T-helper 1 cell treated with Interleukin-12 subunit alpha and Interleukin-12 subunit beta and Interleukin-4 antibody, amounts not matched to agents 30 ng/mL and 1 ng/mL, for 36 hours (primary cell): ENCODE measurements around the gene SEMA3G. TPM values are rescaled to one million over a fixed set of nuclear protein-coding genes. Genes with fewer than 3 reads are reported as not detected.

Source experiments
- intact Hi-C: fragments of 100-400 bp; cut with micrococcal nuclease; formaldehyde crosslinking; loops from one replicate; pipeline ENCODE4 v1.15.1; 2024
- total RNA-seq: library from RNA; stranded (reverse); gene quantifications from 2 replicates; pipeline ENCODE4 v1.2.3, GENCODE V29; 2022

The SEMA3G gene
- total RNA-seq = not detected in 2 replicates

DNA sequence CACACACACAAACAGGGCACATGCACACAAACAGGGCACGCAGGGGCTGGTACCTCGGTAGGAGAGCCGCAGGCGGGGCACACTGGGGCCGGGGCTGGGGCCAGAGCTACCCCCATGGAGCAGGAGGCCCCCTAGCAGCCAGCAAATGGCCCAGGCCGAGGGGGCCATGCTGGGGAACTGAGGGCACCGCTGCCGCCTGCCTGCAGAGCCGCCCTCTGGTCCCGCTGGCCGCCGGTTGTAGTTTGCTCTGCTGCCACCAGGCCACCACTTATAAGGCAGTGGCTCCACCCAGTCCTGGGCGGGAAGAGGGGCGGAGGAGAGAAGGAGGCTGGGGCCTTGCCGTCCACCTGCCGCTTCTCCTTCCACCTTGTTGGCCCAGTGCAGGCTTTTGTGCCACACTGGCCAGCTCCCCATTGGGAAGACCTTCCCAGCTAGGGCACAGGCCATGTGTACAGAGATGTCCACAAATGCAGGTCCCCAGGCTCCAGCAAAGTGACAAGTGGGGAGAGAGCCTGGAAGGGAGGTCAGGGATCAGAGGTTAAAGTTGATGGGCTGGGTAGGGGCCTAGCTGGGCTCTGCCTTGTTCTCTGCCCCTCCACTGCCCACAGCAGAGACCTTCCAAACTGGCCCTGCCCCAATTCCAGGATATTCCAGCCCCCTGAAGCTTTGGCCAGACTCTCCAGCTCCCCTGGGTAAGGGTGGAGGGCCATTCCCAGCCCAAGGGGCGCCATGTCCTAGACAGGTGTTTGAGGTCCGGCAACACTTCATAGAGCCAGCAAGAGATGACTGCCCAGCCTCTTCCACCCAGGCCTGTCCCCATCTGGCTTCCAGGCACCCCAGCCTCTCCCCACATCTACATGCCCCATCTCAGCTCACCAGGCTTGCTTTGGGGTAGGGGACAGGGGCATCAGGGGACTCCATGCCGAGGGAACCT lies at the start of gene SEMA3G:
Gene SEMA3G, minus strand, starts transcription at position 244 of the 934 bp plus-strand sequence. Its CDS starts 76 bp downstream, at position 168.
- intact Hi-C loops = loop anchor here (1.0 to 5.0 kb wide), 2 partner anchors 10 to 163 kb away; partner anchors contain the start of gene NISCH

GRCh38 chr3:52494445-52494844 lies 49.5 kb upstream of the SEMA3G start:
- intact Hi-C loops = no loop called here

DNA sequence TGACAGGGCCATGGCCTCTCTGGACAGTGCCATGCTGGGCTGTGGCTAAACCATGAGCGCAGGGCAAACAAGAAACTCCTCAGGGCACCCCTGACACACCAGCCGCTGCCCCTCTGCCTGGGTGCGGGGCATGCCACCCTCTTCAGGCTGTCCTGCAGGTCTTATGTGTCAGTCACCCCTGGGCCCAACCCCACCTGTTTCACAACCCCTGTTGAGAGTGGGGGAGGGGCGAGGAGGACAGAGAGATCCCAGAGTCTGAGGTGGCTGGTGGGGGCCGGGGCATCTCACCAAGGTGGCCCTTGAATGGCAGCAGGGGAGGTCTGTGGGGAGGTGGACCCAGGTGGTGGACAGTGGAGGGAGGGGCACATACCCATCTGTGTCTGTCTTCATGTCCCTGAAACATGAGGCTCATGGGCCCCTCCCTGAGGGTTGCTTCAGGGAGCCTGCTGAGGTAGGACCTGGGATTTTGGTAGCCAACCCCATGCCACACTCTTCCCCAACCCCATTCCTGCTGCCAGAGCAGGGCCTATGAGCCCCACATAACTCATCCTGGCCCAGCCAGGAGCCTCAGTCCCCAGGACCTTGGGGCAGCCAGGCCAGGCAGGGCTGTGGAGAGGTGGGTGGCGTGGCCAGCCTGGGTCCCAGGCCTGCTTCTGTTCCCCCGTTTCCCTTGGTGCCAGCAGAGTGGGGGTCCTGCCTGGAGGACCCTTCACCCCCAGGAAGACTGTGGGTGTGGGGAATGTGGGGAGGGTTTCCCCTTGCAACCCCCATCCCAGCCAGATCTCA lies 48.5 kb upstream of the SEMA3G start:
- intact Hi-C loops = no loop called here

GRCh38 chr3:52492059-52492458 lies 47.2 kb upstream of the SEMA3G start:
- intact Hi-C loops = no loop called here

DNA sequence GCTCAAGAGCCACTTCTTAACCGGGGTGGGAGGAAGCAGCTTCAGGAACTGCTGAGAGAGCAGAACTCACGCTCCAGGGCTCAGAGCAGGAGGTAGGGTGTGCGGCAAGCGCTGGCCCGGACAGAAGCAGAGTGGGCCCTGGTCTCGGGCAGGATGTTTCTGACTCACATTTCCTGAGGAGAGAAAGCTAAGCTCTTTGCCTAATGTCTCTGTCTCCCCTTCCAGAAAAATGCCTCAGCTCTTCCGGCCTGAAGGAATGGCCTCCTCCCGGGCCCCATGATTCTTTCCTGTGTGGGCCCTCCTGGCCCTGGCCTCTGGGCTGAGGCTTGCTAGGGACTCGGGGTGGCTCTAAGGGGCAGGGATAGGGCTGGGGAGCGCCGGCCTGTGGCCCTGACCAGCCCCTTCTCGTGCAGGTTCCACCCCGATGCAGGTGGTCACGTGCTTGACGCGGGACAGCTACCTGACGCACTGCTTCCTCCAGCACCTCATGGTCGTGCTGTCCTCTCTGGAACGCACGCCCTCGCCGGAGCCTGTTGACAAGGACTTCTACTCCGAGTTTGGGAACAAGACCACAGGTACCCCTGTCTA lies 46.1 kb upstream of the SEMA3G start:
- intact Hi-C loops = no loop called here

DNA sequence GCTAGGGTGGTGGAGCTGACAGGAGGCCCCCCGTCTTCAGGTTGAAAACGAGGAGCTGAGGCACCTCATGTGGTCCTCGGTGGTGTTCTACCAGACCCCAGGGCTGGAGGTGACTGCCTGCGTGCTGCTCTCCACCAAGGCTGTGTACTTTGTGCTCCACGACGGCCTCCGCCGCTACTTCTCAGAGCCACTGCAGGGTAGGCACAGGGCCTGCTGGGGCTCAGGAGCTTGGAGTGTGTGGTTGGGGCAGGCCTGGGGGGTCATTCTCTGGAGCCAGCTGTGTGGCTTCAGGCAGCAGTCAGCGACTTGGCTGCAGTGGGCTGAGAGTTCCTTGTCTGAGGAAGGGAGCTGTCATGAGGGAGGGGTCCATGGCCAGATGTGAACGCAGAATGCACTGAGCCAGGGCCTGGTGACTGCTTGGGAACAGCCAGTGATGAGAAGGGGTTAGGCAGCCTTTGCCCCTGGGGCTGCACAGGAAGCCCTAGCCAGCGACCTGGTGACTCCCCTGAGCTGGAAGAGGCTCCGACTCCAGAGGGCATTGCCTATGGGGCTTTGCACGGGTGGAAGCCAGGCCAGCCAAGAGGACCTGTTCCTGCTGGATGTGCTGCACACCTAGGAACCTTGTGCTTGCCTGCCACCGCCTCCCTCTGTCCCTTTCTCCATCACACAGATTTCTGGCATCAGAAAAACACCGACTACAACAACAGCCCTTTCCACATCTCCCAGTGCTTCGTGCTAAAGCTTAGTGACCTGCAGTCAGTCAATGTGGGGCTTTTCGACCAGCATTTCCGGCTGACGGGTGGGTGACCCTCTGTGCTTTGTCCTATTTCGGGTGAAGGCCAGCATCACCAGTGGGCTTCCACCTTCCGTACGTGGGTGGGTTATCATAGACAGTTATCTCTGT lies 45.4 kb upstream of the SEMA3G start:
- intact Hi-C loops = no loop called here

- intact Hi-C loops = no loop called here
Measured at GRCh38 chr3:52489453-52489852, 44.5 kb upstream of the SEMA3G start.

DNA sequence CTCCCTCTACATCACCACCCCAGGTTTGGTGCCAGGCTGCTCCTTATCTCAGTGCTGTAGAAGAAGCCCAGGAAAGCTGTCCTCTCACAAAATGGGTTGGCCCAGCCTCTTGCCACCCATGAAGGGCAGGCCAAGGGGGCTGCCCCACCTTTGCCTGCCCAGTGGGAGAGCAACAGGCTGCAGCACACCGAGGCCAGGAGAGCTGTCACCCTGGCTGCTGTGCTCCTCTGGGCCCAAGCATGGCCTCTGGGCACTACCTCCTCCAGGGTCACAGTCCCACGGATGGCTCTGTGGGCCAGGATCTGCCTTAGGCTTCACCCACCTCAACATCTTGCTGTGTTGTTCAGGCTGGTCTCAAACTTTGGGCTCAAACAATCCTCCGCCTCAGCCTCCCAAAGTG lies 43.8 kb upstream of the SEMA3G start:
- intact Hi-C loops = no loop called here

DNA sequence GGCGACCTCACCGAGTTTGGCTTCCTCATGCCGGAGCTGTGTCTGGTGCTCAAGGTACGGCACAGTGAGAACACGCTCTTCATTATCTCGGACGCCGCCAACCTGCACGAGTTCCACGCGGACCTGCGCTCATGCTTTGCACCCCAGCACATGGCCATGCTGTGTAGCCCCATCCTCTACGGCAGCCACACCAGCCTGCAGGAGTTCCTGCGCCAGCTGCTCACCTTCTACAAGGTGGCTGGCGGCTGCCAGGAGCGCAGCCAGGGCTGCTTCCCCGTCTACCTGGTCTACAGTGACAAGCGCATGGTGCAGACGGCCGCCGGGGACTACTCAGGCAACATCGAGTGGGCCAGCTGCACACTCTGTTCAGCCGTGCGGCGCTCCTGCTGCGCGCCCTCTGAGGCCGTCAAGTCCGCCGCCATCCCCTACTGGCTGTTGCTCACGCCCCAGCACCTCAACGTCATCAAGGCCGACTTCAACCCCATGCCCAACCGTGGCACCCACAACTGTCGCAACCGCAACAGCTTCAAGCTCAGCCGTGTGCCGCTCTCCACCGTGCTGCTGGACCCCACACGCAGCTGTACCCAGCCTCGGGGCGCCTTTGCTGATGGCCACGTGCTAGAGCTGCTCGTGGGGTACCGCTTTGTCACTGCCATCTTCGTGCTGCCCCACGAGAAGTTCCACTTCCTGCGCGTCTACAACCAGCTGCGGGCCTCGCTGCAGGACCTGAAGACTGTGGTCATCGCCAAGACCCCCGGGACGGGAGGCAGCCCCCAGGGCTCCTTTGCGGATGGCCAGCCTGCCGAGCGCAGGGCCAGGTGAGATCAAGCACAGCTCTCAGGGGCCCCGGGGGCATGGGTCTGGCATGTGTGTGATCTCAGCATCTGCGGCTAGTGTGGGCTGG lies 43.1 kb upstream of the SEMA3G start:
- intact Hi-C loops = no loop called here

DNA sequence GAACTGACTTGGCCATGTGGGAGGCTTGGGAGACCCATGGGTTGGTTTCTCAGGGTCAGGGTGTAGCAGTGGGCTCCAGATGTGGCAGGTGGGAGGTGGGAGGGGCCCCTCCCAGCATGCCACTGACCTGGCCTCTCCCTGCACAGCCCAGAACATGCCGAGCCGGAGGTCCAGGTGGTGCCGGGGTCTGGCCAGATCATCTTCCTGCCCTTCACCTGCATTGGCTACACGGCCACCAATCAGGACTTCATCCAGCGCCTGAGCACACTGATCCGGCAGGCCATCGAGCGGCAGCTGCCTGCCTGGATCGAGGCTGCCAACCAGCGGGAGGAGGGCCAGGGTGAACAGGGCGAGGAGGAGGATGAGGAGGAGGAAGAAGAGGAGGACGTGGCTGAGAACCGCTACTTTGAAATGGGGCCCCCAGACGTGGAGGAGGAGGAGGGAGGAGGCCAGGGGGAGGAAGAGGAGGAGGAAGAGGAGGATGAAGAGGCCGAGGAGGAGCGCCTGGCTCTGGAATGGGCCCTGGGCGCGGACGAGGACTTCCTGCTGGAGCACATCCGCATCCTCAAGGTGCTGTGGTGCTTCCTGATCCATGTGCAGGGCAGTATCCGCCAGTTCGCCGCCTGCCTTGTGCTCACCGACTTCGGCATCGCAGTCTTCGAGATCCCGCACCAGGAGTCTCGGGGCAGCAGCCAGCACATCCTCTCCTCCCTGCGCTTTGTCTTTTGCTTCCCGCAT lies 42.3 kb upstream of the SEMA3G start:
- intact Hi-C loops = no loop called here

- intact Hi-C loops = no loop called here
Measured at GRCh38 chr3:52484680-52485461, 40.0 kb upstream of the SEMA3G start.

DNA sequence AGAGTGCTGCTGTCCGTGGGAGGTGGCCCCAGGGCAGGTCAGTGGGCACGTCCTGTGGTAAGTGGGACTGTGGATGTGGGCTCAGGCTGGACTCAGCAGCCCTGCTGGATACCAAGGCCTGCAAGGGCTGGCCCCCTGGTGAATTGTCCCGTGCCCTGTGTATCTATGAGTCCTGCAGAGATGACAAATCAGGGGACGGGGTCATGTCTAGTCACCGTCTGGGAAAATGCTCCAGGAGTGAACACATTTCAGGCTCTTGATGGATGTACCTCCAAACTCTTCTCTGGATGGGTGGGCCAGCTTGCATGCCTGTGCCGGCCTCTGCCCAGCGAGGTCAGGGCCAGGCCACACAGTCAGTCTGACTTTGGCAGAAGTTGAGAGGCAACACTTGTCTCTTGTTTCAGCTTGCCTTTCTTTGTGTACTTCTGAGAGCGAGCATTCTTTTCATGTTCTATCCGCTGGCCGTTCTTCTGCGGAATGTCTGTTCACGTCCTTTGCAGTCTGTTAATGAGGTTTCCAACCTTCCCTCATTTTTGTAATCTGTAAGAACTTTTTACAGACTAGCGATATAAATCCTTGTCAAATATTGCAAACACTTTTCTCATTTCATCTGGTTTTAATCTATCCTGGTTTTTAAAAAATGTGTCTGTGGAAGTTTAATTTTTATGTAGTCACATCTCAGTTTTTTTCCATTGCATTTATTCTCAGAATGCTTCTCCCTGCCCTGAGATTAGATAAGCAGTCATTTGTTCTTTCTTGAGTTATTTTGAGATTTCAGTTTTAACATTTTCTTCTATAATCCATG lies 38.9 kb upstream of the SEMA3G start:
- intact Hi-C loops = no loop called here

GRCh38 chr3:52483081-52483480 lies 38.2 kb upstream of the SEMA3G start:
- intact Hi-C loops = no loop called here

- intact Hi-C loops = no loop called here
Measured at GRCh38 chr3:52481819-52482521, 37.1 kb upstream of the SEMA3G start.

DNA sequence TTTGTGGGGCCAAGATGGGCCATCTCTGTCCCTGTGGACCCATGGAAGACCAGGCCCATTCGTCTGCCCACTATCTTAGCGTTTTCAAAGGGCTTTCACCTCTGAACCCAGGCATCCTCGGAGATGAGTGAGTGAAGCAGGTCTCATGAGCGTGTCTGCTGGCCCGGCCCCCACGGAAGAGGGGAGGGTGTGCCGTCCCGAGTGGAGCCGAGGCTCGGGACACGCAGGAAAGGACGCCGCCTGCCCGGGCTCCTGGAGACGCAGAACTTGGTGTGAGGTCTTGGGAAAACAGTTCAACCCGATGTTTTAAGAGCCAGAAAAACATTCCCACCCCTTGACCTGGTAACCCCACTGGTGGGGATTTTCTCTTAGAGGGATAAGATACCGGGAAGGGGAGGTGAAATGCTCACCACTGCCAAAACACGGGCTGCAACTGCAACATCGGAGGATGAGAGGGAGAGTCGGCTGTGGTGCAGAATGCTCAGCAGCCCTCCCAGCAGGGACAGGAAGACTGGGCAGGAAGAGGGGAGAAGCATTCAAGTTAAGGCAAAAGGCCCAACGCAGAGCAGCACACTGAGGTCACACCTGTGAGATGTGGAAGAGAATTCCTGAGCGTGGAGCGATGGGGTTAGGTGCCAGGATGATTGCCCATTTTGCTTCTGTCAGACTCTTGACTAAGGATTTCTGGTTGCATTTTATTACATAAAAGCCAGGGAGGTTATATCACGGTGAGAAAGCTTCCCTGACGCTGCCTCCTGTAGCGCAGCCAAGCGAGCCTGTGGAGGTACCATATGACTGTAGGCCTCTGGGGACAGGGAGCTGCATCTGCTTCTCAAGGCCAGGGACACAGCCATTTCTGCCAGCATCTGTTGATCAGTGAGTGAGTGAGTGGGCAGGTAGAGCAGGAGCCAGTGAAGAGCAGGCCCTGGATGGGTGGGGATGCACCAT lies 36.1 kb upstream of the SEMA3G start:
- intact Hi-C loops = no loop called here
